A204.1 (cell line): ENCODE results near the gene TPPP.
"Not testable (repeated sequence)": the region's sequence is repeated elsewhere in the genome, so short reads cannot be mapped to it uniquely, and the experiment has no call there.

ENCODE experiments used
- FAIRE-seq: peaks from 2 replicates; lab custom pipeline; 2012; peaks lifted over from hg19 to GRCh38; lab: Jason Lieb, UNC

TPPP gene

GRCh38 chr5:645421-645820, 47.7 kb downstream of the TPPP start:
- no peak for FAIRE-seq

- FAIRE-seq: no peak
Measured at GRCh38 chr5:644971-645370, 48.2 kb downstream of the TPPP start.

- no peak for FAIRE-seq
Measured at GRCh38 chr5:644509-644908, 48.6 kb downstream of the TPPP start.

GRCh38 chr5:643811-644271, 49.3 kb downstream of the TPPP start:
- no peak for FAIRE-seq

DNA sequence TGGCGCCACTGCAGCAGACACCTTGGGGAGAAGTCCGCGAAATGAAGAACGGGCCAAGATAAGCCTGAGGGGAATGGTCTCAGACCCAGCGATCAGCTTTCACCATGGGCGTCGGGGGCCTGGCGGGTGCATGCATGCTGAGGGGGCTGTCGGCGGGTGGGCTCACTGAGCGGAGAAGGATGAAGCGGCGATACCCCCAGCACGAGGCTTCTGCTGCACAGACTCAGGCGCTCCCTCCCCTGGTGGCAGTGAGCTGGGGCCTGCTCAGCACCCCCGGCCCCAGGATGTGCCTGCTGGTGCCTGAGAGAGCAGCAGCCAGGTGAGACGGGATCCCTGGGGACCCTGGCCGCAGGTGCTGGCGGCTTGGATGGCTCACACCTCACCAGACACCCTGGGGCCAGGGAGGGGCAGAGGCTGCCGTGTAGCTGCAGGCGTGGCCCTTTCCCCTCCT, 49.8 kb downstream of the TPPP start:
- no peak for FAIRE-seq

DNA sequence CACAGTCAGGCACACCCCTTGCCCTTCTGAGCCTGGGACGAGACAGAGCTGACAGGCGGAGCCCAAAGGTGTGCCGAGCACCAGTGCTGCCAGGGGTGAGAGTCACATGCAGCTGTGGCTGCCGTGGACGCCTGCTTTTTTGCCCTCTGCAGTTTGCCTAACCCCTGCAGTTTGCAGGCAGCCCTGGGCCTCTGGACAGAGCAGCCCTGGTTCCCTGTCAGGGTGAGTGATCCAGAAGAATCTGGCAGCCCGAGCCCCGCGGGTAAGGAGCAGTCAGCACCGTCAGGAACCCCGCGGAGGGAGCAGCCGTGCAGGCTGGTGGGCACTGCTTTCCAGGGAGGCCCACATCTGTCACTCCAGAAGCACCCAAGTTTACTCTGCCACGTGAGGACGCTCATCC, 50.7 kb downstream of the TPPP start:
- no peak for FAIRE-seq

GRCh38 chr5:641331-641765, 51.8 kb downstream of the TPPP start:
- FAIRE-seq: no peak

- no peak for FAIRE-seq
Measured at GRCh38 chr5:640461-641330, 52.5 kb downstream of the TPPP start.

DNA sequence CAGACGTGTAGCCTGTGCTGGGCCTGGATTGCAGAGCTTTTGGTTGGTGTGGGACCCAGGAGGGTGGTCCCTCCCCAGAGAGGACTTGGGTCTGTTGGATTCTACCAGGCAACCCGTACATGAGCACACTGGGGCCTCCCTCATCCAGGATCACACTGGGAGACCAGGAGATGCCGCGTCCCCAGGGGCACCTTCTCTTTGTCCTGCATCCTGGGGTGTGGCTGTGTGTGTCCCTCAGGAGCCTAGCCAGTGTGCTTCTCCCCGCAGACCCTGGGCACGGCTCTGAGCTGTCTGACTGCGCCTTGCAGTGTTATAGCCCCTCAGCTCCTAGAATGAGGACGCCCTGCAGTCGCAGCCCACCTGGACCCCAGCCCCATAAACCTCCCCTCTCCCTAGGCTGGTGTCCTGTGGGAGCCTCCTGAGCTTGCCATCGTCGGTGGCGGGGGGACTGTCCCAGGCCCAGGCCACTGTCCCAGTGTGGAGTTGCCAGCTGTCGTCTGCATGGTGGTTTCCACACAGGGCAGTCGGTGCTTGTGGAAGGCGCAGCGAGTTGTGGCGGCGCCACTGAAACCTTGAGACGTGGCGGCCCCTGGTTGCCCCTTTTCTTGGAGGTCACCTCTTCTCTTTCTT, 53.5 kb downstream of the TPPP start:
- no peak for FAIRE-seq

DNA sequence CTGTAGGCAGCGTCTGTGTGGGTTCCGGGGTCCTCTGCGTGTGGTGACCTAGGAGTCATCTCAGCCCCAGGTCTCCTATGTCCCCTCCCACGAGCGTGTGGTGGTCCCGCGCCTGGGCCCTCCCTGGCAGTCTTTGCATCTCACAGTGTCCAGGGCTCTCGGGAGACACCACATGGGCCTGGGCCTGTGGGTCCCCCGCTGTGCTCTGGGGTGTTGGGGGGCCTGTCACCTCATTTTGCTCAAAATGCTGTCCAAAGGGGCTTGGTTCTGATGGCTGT, 54.0 kb downstream of the TPPP start:
- FAIRE-seq: no peak

GRCh38 chr5:638501-639252, 54.5 kb downstream of the TPPP start:
- no peak for FAIRE-seq

GRCh38 chr5:637581-638450, 55.3 kb downstream of the TPPP start:
- no peak for FAIRE-seq

DNA sequence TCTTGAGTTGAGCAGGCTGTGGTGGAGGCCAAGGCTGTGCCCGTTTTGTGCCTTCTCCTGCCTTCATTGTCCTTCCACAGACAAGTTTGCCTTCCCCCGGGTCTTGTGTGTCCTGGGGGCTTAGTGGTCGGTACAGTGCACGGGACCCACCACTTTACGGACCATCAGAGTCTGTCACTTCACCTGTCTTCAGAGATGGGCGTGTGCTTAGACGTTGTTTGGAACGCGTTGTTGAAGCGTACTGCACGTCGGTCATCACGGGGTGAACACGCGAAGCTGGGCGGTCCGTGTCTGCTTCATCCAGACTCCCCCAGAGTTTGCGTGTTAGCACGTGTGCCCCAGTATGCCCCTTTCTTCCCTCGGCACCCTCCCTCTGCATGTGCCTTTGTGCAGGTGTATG, 56.2 kb downstream of the TPPP start:
- FAIRE-seq: no peak

- no peak for FAIRE-seq
Measured at GRCh38 chr5:635306-636055, 57.7 kb downstream of the TPPP start.

GRCh38 chr5:634191-634590, 59.0 kb downstream of the TPPP start:
- no peak for FAIRE-seq

DNA sequence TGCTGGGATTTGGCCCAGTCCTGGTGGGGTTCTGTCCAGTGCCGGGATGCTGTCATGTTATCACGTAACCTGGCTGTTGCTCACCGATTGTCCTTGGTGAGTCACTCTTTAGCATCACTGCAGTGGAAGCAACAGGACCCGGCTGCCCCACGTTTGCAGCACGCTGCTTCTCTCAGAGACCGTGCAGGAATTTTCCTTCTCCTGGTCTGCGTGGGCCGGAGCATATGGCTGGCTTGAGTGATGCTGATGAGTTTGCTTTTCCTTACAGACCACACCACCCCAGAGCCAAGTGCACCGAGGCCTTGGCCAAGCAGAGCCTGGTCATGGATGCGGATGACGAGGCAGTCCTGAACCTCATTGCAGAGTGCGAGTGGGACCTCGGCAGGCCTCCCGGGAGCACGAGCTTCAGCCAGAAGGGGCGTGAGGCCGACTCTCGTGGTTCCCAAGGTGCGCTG, 59.6 kb downstream of the TPPP start:
- no peak for FAIRE-seq

DNA sequence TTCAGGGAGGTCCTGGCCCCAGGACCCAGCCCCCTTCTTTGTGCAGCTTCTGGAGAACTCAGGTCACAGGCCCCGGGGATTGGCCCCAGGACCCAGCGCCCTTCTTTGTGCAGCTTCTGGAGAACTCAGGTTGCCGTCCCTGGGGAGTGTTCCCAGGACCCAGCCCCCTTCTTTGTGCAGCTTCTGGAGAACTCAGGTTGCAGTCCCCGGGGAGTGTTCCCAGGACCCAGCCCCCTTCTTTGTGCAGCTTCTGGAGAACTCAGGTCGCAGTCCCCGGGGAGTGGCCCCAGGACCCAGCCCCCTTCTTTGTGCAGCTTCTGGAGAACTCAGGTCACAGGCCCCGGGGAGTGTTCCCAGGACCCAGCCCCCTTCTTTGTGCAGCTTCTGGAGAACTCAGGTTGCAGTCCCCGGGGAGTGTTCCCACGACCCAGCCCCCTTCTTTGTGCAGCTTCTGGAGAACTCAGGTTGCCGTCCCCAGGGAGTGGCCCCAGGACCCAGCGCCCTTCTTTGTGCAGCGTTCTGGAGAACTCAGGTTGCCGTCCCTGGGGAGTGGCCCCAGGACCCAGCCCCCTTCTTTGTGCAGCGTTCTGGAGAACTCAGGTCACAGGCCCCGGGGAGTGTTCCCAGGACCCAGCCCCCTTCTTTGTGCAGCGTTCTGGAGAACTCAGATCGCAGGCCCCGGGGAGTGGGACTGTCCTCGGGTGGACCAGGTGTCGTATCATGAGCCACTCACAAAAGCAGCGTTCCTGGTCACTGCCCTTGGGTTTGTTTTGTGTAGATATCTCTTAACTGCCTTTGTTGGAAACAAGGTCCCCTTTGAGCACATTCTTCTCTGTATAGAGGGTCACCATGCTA, 64.6 kb downstream of the TPPP start:
- FAIRE-seq: not testable (repeated sequence)

DNA sequence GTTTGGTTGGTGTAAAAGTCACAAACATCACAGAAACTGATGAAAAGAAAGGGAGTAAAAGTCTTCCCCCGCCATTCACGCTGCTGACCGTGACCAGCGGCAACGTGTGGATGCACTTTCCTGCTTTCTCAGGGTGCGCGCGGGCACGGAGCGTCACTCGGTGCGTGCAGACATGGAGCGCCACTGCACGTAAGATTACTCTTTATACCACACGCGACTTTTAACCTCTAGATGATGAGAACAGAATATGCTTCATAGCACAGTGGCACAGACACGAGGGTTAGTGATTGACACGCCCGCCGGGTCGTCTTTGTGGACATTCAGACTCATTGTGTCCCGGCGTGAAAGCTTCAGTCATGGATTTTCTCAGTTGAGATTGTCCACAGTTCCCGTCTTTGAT, 65.3 kb downstream of the TPPP start:
- no peak for FAIRE-seq

DNA sequence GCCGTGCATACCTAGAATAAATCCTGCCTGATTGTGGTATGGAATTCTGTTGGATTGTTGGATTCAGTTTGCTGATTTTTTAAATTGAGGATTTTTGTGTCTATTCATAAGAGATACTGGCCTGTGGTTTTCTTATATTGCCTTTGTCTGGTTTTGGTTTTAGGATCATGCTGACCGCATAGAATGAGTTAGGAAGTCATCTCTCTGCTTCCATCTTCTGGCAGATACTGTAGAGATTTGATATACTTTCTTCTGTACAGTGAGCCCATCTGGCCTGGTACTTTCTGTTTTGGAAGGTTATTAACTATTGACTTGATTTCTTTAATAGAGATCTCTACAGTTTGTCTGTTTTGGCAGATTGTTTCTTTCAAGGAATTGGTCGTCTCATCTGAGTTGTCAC, 66.3 kb downstream of the TPPP start:
- FAIRE-seq: peak; percentile 55

GRCh38 chr5:625516-625915, 67.6 kb downstream of the TPPP start:
- FAIRE-seq: no peak

DNA sequence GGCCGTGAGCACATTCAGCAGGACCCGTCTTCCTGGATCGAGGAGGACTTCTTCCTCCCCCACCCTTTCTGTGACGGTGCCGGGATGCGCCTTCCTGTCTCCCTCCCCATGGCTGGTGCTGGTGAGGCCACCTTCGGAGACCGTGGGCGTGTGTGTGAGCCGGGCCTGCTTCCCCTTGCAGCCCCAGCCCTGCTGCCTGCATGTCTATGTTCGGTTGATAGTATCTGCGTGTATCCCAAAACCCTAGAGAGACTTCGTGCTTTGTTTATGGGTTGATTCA, 68.3 kb downstream of the TPPP start:
- FAIRE-seq: no peak
